NCI-H1092 treated with DMSO at 0.1 percent for 48 hours (cell line): ENCODE data around the gene SH3BP4.

Source experiments
- DNase-seq: peaks from one replicate; lab custom pipeline; 2025; lab: John Stamatoyannopoulos, UW

SH3BP4 gene

DNA sequence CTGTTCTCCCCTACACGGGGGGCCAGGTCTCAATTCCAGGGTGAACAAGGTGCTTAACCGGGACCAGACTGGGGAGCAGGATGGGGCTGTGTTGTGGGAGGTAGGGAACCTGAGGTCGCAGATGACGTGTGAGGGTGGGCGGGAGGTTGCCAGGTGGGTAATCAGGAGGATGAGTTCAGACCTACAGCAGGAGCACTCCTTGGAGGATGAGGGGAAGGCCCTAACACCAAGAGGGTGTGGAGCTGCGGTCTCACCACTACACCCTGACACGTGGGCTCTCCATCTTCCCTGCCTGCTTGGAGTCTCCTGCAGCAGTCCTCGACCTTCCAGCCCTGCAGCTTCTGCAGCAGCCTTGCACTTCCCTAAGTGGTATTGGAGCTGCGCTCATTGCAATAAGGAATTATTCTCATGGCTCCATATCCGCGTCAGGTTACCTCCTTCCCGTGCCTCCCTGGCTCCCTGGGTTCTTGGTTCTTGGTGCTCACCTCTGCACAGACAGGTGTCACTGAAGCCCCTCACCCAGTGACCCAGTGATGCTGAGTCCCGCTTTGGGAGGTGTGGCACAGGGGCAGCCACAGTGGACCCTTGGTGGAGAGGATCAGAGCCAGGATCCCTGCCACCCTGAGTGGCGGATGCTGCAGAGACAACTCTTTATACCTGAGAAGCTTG, 15.5 kb downstream of the SH3BP4 start:
- no peak for DNase-seq

GRCh38 chr2:234967870-234968208, 16.0 kb downstream of the SH3BP4 start:
- DNase-seq: no peak

- DNase-seq: no peak
These were observed 17.0 kb downstream of the SH3BP4 start for GRCh38 chr2:234968631-234969305.

GRCh38 chr2:234969306-234970098, 17.7 kb downstream of the SH3BP4 start:
- no peak for DNase-seq

- DNase-seq: no peak
These were observed 18.3 kb downstream of the SH3BP4 start for GRCh38 chr2:234970099-234970440.

DNA sequence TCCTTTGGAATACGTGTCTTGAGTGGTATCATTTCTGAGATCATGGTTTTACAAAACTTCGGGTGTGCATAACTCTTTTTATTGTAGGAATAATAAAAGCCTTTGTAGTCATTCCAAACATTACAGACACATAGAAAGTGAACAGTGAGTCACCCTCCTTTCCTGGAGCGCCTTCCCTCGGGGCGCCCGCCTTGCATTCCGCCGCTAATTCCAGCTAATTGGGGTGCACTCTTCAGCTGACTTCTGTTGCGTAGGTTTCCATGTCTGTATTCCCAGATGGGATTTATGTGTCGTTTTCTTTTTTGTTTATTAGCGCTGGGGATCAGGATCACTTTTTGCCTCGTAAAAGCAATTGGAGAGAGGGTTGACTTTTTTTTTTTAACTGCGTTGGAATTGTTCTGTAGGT, 18.7 kb downstream of the SH3BP4 start:
- no peak for DNase-seq

- DNase-seq: no peak
These were observed 19.7 kb downstream of the SH3BP4 start for GRCh38 chr2:234971496-234971895.

DNA sequence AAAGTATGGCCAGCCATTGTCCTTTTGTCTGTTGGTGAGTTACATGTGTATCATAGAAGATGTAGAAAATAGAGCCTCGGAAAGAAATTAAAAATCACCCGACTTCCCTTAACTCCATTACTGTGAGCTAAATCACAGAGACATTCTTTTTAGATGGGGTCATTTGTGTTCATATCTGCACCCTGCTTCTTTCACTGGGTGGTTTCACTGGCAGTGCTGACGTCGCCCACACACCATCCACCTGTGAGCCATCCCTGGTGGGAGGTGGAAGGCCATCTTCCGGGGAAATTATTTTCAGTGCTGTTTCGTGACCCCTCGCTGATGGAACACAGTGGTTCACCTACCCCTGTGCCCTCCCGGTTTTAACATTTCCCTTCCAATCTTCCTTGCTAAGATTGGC, 21.2 kb downstream of the SH3BP4 start:
- DNase-seq: no peak

- no peak for DNase-seq
These were observed 22.9 kb downstream of the SH3BP4 start for GRCh38 chr2:234974501-234975385.

GRCh38 chr2:234975611-234976010, 23.8 kb downstream of the SH3BP4 start:
- DNase-seq: no peak

DNA sequence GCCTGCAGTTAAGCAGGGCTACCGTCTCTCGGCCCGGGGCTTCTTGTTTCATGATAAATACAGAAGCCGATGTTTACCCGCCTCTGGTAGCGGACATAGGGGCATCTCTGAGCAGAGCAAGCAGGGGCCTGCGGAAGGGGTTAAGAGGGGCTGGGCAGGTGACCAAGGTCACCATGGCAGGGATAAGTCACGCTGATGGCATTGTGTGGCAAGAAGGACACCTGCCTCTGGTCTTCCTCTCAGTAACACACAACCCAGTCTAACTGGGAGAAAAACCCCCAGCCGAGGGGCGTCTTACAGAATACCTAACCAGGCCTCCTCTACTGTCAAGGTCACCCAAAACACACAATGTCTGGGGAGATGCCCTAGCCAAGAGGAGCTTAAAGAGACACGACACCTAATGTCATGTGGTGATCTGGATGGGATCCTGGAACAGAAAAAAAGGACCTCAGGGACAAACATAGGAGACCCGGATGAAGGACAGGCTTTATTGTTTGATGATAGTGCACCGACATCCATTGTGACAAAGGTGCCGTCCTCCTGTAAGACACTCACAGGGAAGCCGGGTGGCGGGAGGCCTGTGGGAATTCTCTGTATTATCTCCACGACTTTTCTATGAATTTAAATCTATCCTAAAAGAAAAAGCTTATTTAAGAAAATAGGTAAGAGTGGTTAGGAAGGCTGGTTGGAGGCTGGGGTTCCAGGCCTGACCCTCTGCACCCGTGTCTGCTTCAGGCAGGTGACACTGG, 24.8 kb downstream of the SH3BP4 start:
- no peak for DNase-seq

GRCh38 chr2:234977228-234977679, 25.4 kb downstream of the SH3BP4 start:
- DNase-seq: peak; percentile 6

- no peak for DNase-seq
These were observed 26.8 kb downstream of the SH3BP4 start for GRCh38 chr2:234978466-234979203.

- DNase-seq: no peak
These were observed 27.7 kb downstream of the SH3BP4 start for GRCh38 chr2:234979204-234980167.

DNA sequence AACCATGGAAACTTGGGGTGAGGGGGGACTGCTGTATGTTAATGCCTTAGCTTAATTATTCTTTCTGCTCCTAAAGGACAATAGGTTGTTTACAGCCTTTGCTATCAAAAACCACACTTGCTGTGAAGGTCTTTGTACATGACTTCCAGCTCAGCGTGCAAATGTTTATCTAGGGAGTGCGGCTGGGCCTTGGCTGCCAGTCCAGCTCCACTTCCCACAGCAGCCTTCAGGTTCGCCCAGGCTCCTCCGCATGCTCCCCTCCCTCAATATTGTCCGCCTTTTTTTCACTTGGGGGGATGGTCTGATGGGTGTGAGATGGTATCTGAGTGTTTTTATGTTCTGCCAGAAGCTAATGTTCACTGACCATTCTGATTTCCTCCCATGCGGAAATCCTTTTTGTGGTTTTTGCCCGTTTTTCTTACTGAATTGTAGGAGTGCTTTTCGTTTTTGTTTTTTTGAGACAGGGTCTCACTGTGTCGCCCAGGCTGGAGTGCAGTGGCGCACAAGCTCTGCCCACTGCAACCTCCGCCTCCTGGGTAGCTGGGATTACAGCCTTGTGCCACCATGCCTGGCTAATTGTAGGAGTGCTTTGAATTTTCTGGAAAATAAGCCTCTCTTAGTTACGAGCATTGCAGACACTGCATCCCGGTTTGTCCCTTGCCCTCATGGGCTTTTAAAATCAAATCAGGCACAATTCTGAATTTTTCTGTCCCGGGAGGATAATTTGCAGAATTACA, 28.8 kb downstream of the SH3BP4 start:
- DNase-seq: peak; percentile 38

GRCh38 chr2:234981197-234982095, 29.6 kb downstream of the SH3BP4 start:
- DNase-seq: peak; percentile 1

DNA sequence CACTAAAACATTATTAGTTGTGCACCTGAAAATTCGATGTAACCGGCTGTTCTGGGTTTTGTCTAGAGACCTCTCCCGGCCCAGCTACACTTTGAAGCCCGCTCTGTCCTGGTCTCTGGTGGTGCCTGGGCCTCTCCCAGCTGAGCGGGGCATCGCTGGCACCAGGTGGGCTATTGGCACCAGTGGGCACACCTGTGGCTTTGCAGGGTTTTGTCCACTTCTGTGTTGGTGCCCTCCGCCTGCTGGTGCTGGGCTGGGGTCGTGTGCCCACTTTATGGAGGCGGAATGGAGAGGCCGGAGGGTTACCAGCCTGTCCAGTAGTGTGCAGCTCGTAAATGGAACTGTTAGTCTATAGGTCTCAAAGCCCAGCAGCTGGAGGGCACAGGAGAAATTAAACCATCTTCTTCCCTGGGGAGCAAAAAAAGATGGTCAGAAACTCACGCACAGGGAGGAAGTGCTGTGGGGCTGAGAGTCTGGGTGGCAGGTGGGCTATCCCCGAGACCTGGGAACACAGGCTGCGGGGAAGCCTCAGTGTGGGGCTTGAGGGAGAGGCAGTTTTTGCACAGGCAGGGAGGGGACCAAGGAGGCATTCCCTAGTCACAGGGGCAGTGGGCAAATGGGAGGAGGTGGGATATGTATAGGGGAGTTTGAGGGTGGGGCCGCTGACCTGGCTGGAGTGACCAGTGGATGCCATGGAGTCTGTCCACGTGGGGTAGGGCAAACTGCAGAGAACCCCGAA, 30.4 kb downstream of the SH3BP4 start:
- no peak for DNase-seq
